ENCODE measurements around the gene SUPT5H.

DNA sequence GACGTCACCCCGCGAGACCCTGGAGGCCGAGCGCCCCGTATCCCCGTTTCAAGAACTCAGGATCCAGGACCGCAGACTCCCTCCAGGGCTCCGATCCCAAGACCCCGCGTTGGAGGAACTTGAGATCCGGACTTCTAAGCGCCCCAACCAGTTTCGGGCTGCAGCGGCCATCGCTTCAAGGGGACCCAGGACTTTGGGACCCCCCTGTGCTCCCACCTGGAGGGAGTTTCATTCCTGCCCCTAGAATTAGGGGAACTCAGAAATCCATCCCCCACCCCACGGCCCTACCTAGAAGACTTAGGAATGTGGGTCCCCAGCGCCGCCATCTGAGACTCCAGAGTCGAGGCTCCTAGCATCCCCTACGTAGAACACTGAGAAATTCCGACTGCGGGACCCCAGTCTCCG is 32.5 kb upstream of the SUPT5H start:
- no peak; the same call in 1 of the 2 replicates for TF ChIP-seq CTCF (IDR thresholded peaks at IDR 0.05; ENCODE audit: low read length)
- no peak for TF ChIP-seq EZH2 (optimal IDR thresholded peaks at IDR 0.05; ENCODE audit: low read depth, low read length)
